AG10803 (cell line): ENCODE data around the gene ZNF221.

Experiments
- DNase-seq: peaks from one replicate; pipeline ENCODE4 v3.0.0; 2010; ENCODE audit warnings: low read depth
- H3K4me3 ChIP-seq: 2 replicates; pipeline ENCODE4 v1.5.1; 2011; ENCODE audit warnings: mild to moderate bottlenecking, low read length, control low read depth
- TF ChIP-seq, protein P1 (sequence below): conservative IDR thresholded peaks from 2 replicates; pipeline ENCODE4 v1.5.1; 2011; ENCODE audit warnings: mild to moderate bottlenecking, low read length, control low read depth, inconsistent platforms

The ZNF221 gene

DNA sequence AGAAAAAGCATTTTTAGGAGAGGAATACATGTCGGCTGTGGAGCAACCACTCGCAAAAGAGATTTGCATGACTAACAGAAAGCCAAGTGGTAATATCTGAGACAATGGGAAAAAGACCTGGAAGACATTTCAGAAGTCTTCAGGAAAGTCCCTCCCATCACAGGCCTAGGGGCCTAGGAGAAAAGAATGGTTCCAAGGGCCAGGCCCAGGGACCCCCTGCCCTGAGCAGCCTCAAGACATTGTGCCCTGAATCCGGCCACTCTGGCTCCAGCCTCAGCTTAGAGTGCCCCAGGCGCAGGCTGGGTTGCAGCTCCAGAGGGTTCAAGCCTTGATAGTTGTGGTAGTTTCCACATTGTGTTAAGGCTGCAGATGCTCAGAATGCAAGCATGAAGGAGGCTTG lies 9.4 kb downstream of the ZNF221 start:
- DNase-seq: no peak

DNA sequence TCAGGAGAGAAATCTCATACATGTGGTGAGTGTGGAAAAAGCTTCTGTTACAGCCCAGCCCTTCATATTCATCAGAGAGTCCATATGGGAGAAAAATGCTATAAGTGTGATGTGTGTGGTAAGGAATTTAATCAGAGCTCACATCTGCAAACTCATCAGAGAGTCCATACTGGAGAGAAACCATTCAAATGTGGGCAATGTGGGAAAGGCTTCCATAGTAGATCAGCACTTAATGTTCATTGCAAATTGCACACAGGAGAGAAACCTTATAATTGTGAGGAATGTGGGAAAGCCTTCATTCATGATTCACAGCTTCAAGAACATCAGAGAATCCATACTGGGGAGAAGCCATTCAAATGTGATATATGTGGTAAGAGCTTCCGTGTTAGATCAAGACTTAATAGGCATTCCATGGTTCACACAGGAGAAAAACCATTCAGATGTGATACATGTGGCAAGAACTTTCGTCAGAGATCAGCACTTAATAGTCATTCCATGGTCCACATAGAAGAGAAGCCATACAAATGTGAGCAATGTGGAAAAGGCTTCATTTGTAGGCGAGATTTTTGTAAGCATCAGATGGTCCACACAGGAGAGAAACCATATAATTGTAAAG lies 15.2 kb downstream of the ZNF221 start:
- TF ChIP-seq, protein P1, sequence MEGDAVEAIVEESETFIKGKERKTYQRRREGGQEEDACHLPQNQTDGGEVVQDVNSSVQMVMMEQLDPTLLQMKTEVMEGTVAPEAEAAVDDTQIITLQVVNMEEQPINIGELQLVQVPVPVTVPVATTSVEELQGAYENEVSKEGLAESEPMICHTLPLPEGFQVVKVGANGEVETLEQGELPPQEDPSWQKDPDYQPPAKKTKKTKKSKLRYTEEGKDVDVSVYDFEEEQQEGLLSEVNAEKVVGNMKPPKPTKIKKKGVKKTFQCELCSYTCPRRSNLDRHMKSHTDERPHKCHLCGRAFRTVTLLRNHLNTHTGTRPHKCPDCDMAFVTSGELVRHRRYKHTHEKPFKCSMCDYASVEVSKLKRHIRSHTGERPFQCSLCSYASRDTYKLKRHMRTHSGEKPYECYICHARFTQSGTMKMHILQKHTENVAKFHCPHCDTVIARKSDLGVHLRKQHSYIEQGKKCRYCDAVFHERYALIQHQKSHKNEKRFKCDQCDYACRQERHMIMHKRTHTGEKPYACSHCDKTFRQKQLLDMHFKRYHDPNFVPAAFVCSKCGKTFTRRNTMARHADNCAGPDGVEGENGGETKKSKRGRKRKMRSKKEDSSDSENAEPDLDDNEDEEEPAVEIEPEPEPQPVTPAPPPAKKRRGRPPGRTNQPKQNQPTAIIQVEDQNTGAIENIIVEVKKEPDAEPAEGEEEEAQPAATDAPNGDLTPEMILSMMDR: no peak
- H3K4me3 ChIP-seq: no peak overlapping the region
- no peak for DNase-seq

More for the DNA sequence above, 9.4 kb downstream of the ZNF221 start:
- TF ChIP-seq, protein P1: no peak
- no peak overlapping the region for H3K4me3 ChIP-seq

DNA sequence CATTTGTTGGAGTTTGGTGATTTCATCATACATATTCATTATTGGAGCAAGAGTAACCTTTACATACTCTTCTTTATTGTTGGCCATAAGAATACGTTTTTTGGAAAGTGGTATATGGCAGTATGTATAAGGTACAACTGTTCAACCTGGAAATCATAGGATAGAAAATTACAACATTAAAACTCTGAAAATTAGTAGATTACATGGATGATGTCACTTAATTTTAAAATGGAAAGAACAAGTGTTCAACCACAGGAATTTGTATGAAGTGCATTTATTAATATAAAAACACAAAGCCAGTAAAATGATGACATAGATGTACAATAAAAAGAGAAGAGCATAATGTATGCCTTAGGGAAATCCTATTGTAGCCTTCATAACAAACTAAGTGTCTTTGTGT lies 25.7 kb downstream of the ZNF221 start:
- DNase-seq: no peak
- TF ChIP-seq, protein P1: no peak
- no peak overlapping the region for H3K4me3 ChIP-seq

DNA sequence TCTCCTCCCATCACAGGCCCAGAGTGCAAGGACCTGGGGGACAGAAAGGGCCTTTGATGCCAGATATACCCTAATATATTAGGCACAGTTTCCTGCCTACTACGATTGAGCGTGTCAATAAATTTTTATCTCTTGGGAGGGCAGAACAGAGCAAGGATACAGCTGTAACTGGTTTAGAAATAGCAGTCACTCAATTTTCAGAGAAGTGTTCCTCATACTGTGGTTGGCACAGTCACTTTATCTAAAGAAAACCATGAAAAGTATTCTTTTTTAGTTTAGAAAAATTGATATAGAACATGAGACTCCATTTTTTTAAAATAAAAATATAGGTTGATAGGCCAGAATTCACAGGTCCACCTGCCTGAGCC lies 32.5 kb downstream of the ZNF221 start:
- H3K4me3 ChIP-seq: peak overlapping the region; percentile 77
- TF ChIP-seq, protein P1: no peak

DNA sequence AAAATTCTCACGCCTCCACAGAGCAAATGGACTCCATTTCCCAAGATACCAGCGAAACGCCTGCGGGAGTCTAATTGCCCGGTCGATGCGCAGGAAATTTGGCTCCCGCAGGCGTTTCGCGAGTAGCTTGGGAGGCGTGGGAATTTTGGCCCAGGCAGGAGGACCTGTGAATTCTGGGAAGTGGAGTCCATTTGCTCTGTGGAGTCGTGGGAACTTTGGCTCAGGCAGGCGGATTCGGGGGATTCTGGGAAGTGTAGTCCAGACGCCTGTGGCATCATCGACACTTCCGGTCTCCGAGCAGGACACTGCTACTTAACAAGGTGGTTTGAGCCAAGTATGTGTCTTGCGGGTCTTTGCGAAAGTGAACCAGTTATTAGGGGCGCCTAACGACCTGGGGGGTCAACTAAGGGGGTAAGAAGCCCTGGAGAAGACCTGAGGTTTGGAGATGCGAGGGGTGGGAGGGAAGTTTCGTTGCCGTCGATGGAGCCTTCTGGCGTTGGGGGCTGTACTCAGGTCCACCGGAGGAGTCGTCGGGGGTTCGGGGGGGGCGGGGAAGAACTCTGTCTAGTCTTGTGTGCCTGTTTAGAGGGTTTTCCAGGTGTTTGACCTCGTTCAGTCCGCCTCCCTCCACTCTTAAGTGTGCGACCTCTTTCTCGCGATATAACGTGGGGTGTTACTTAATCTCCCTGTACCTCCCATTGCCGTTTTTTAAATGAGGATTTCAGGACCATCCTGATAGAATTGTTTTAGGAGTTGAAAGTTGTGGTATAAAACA lies 33.1 kb downstream of the ZNF221 start, which contains the start of gene ZNF155:
ZNF155 (plus strand) TSS at position 277 of the 775 bp plus-strand sequence. CDS start 4,356 bp downstream, outside the sequence.
- peak within 1 kb of the TSS; percentile 77 for H3K4me3 ChIP-seq
- TF ChIP-seq, protein P1: no peak
- peak; percentile 97 for DNase-seq

More for the DNA sequence above, 32.5 kb downstream of the ZNF221 start:
- DNase-seq: no peak

DNA sequence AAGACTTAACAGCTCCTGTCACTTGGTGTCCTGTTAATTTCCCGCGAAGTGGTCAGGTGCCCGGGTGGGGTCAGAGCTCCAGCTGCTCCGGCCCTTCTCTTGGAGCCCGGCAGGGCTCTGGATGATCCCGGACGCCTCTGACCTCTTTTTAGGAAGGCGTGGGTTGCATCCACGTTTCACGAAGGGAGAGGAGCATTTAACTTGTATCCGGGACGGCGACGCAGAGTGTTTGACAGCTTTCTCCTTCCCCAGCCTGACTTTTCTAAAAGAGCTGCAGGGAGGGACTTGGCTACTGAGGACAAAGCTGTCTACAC lies 33.6 kb downstream of the ZNF221 start:
- TF ChIP-seq, protein P1: no peak
- no peak for DNase-seq
- peak overlapping the region; percentile 77 for H3K4me3 ChIP-seq
